Coronary artery (tissue), 2 donors: ENCODE measurements around the gene NUTM1.
A peak's percentile ranks its signal among the peaks of the same experiment; 100 is the strongest.

Source experiments
- DNase-seq: peaks from one replicate; pipeline ENCODE4 v3.0.0-alpha.2; 2017; ENCODE audit warnings: low spot score
- H3K27ac ChIP-seq, 2 donors: fragments of 200-600 bp; sonication (generic); one replicate each; pipeline ENCODE4 v1.5.1; 2016 to 2019
- H3K4me3 ChIP-seq: fragments of 200-600 bp; sonication (generic); 2 replicates; pipeline ENCODE4 v1.5.1; 2016; ENCODE audit warnings: mild to moderate bottlenecking, moderate library complexity
- TF ChIP-seq, protein P1 (sequence below): fragments of 200-600 bp; sonication (generic); IDR thresholded peaks from one replicate; pipeline ENCODE4 v1.5.1; 2019; ENCODE audit warnings: antibody characterized with exemption

NUTM1 gene

DNA sequence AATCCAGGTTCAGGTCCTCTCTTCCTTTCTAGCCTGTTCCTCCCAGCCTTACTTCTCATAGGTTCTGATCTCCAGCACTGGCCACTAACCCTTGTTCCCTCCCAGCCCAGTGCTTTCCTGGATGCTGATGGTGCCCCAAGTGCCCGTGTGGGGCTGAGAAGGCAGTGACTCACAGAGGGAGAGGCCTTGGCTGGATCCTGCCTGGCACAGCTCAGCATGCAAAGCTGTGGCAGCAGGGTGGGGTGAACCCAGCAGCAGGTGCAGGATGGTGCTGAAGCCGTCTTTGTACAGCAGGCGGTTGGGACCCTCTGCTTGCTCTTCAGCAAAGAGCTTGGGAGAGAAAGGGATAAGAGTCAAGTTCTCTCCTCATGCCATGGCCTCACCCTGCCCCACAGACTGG lies 16.3 kb downstream of the NUTM1 start:
- Histone ChIP-seq H3K27ac (no peak overlapping the region), H3K4me3 (no peak overlapping the region)
- TF ChIP-seq, protein P1, sequence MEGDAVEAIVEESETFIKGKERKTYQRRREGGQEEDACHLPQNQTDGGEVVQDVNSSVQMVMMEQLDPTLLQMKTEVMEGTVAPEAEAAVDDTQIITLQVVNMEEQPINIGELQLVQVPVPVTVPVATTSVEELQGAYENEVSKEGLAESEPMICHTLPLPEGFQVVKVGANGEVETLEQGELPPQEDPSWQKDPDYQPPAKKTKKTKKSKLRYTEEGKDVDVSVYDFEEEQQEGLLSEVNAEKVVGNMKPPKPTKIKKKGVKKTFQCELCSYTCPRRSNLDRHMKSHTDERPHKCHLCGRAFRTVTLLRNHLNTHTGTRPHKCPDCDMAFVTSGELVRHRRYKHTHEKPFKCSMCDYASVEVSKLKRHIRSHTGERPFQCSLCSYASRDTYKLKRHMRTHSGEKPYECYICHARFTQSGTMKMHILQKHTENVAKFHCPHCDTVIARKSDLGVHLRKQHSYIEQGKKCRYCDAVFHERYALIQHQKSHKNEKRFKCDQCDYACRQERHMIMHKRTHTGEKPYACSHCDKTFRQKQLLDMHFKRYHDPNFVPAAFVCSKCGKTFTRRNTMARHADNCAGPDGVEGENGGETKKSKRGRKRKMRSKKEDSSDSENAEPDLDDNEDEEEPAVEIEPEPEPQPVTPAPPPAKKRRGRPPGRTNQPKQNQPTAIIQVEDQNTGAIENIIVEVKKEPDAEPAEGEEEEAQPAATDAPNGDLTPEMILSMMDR = no peak
- no peak for DNase-seq

DNA sequence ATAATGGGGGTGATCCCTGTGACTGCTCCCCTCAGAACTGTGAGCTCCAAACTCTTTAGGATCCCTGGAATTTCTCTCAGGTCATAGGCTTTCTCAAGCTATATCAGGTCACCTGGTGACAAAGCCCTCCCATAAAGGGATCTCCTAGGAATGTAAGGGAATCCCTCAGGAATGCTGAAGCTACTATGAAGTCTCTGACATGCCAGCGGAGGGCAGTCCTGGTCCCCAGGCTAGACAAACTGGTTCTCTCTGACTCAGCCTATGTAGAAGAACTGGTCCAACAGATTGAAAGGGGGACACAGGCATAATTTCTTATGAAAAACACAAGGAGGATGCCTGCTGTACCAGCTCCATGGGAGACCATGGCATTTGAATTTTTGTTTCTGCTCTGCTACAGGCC lies 17.2 kb downstream of the NUTM1 start:
- TF ChIP-seq, protein P1 = no peak
- no peak overlapping the region for H3K27ac ChIP-seq
- no peak overlapping the region for H3K4me3 ChIP-seq
- DNase-seq = no peak

DNA sequence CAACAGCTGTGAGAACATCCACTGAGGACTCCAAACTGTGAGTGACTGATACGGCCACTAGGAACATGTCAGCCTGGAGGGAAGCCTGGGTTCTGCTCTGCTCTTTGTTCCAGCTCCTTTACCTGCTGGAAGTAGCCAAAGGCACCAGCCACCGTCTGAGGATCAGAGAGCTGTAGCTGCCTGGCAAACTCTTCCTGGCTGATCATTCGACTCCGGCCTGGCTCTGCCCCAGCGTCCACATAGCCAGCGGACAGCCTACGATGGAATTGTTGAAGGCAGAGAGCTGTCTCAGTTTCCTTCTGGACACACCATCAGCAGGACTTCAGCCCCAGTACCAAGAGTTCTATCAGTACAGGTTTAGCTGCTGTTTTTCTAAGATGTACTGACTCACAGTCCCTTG lies 18.2 kb downstream of the NUTM1 start:
- TF ChIP-seq, protein P1 = no peak
- H3K27ac ChIP-seq = no peak overlapping the region
- no peak for DNase-seq
- no peak overlapping the region for H3K4me3 ChIP-seq

DNA sequence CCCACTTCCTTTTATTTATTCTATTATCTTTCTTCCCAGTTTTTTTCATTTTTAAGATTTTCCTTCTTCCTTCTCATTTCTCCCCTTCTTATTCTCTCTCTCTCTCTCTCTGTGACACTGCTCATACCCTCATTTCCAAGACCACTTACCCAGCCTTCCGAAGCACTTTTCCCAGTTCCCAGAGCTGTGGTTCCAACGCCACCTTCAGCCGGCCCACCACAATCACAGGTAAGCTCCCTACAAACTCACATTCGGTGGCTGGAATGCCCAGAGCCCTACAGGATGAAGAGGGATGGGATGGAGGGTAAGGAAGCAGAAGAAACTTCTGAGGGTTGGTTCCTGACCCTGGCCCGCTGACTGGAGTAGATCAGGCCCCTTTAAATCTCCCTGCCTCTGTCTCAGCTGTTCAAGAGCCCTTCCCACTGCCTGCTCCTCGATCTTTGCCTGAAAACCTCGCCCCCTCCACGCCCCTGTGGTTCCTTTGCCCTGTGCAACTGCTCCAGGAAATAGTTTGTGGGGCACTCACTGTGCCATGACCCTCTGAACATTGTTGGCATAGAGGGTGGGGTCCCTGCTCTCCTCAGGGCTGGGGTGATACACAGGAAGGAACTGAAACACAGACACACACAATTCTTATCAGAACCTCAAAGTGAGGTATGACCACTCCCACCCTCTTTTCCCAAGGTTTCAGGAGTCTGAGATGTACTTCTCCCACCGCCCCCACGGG lies 19.1 kb downstream of the NUTM1 start:
- Histone ChIP-seq H3K4me3 (no peak overlapping the region), H3K27ac (no peak overlapping the region)
- TF ChIP-seq, protein P1 = no peak
- no peak for DNase-seq

DNA sequence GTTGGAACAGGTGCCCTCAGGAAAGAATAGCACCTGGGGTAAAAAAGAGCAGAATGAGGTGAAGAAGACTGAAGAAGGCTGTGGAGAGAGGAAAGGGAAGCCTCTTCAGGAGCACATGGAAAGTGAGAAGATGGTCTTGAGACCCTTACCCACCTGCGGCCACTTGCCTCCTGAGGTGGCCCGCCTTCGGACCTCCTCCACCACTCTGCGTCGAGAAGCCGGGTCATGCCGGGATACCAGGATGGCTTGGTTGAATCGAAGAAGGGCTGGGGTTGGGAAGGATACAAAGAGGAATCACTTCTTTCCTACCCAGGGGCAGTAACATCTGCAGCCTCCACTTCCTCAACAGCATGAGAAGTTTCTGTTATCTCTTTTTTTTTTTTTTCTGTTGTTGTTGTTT lies 20.9 kb downstream of the NUTM1 start:
- Histone ChIP-seq H3K27ac (no peak overlapping the region), H3K4me3 (no peak overlapping the region)
- no peak for DNase-seq
- TF ChIP-seq, protein P1 = no peak

DNA sequence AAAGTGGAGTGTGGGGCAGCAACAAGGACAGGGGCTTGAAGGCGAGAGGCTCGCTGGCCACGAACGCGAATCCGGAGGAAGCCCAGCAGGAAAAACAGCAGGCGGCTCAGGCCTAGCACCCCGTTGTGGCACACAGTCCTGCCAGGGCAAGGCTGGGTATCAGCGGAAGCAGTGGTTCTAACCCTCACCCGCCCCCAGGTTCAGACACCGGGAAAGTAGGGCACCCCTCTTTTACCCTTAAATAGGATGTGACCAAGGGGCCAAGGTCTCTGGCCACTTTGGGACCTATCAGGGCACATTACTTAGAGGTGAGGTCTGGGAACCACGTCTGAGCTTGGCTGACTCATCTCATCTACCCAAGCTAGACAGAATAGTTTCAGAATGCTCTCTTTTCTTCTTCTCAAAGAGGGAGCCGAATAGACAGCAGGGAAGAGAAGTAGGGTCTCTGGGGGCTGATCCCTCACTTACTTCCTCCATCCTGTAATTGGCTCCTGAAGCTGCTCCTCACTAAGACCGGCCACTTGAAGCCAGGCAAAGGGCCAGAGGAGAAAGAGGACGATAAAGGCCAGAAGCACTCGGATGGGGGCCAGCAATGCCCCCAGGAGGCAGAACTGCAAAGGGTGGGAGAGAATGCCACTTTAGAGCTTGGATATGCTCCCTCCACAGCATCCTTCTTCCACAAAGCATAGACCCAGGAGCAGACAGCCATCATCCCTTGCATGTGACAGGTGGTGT lies 22.1 kb downstream of the NUTM1 start:
- Histone ChIP-seq H3K27ac (peak overlapping the region in 1 of 2 donors; percentile 96), H3K4me3 (no peak overlapping the region)
- no peak for DNase-seq
- TF ChIP-seq, protein P1 = no peak

DNA sequence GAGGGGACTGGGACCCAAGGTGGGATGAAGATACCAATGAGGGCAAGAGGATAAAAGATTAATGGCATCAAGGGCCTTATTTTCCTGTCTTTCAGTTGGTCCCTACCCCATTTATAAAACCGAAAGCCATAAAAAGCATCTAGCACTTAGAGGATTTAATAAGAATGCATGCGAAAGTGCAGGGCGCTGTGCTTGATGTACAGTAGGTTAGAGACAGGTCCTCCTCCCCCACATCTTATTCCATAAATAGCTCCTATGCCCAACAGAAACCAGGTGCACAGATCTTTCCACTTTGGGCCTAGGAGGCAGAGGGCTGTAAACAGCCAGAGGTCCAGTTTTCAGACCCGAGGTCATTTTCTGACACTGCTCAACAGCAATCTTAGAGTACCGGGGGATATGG lies 22.7 kb downstream of the NUTM1 start:
- DNase-seq = no peak
- TF ChIP-seq, protein P1 = no peak
- Histone ChIP-seq H3K4me3 (peak overlapping the region; percentile 90), H3K27ac (peak overlapping the region in 1 of 2 donors; percentile 96)
